HG03439 (cell line): ENCODE data around the gene SMIM38.

Source experiments
- ATAC-seq: cut with Tn5 transposase; IDR thresholded peaks from one replicate; pipeline ENCODE4 v1.9.1; 2021; ENCODE audit warnings: mild to moderate bottlenecking, moderate library complexity; ENCODE audit not compliant: unreplicated experiment

Gene SMIM38

GRCh38 chr11:69200331-69201065 is 44.8 kb downstream of the SMIM38 start:
- no peak for ATAC-seq

- ATAC-seq, result no peak
Observed at GRCh38 chr11:69201066-69201365, 45.3 kb downstream of the SMIM38 start.

GRCh38 chr11:69201764-69202370 is 46.1 kb downstream of the SMIM38 start:
- no peak for ATAC-seq

GRCh38 chr11:69202511-69203221 is 46.9 kb downstream of the SMIM38 start:
- ATAC-seq, result no peak

GRCh38 chr11:69203381-69203780 is 47.6 kb downstream of the SMIM38 start:
- ATAC-seq, result no peak

GRCh38 chr11:69203901-69204245 is 48.1 kb downstream of the SMIM38 start:
- no peak for ATAC-seq

- no peak for ATAC-seq
Observed at GRCh38 chr11:69204246-69204940, 48.7 kb downstream of the SMIM38 start.

- ATAC-seq, result no peak
Observed at GRCh38 chr11:69204941-69205742, 49.4 kb downstream of the SMIM38 start.
